GM19324 (cell line): ENCODE measurements around the gene AGBL1.

Experiments
- ATAC-seq: cut with Tn5 transposase; IDR thresholded peaks from one replicate; pipeline ENCODE4 v1.9.1; 2021; ENCODE audit warnings: mild to moderate bottlenecking, moderate library complexity; ENCODE audit not compliant: unreplicated experiment, low FRiP score

Gene AGBL1

GRCh38 chr15:86558252-86558651 lies 478.6 kb downstream of the AGBL1 start:
- no peak for ATAC-seq

GRCh38 chr15:86558686-86559085 lies 479.0 kb downstream of the AGBL1 start:
- no peak for ATAC-seq

GRCh38 chr15:86568378-86568777 lies 488.7 kb downstream of the AGBL1 start:
- ATAC-seq = no peak

GRCh38 chr15:86570738-86571137 lies 491.1 kb downstream of the AGBL1 start:
- ATAC-seq = no peak

- no peak for ATAC-seq
Measured at GRCh38 chr15:86571873-86572272, 492.2 kb downstream of the AGBL1 start.

- no peak for ATAC-seq
Measured at GRCh38 chr15:86572368-86572841, 492.7 kb downstream of the AGBL1 start.

- ATAC-seq = no peak
Measured at GRCh38 chr15:86573476-86573875, 493.8 kb downstream of the AGBL1 start.

- ATAC-seq = no peak
Measured at GRCh38 chr15:86588413-86588812, 508.7 kb downstream of the AGBL1 start.

- no peak for ATAC-seq
Measured at GRCh38 chr15:86590461-86590860, 510.8 kb downstream of the AGBL1 start.

GRCh38 chr15:86591158-86591557 lies 511.5 kb downstream of the AGBL1 start:
- no peak for ATAC-seq

- ATAC-seq = no peak
Measured at GRCh38 chr15:86591994-86592735, 512.5 kb downstream of the AGBL1 start.

- ATAC-seq = no peak
Measured at GRCh38 chr15:86595741-86596140, 516.1 kb downstream of the AGBL1 start.

- ATAC-seq = no peak
Measured at GRCh38 chr15:86603466-86603865, 523.8 kb downstream of the AGBL1 start.

- ATAC-seq = no peak
Measured at GRCh38 chr15:86608461-86609205, 529.0 kb downstream of the AGBL1 start.

- ATAC-seq = no peak
Measured at GRCh38 chr15:86609275-86609674, 529.6 kb downstream of the AGBL1 start.

GRCh38 chr15:86610038-86610437 lies 530.4 kb downstream of the AGBL1 start:
- no peak for ATAC-seq

GRCh38 chr15:86611417-86612040 lies 531.9 kb downstream of the AGBL1 start:
- ATAC-seq = no peak

- no peak for ATAC-seq
Measured at GRCh38 chr15:86615411-86615810, 535.7 kb downstream of the AGBL1 start.

GRCh38 chr15:86615816-86616215 lies 536.1 kb downstream of the AGBL1 start:
- no peak for ATAC-seq

- no peak for ATAC-seq
Measured at GRCh38 chr15:86616771-86617170, 537.1 kb downstream of the AGBL1 start.

GRCh38 chr15:86620157-86620556 lies 540.5 kb downstream of the AGBL1 start:
- ATAC-seq = no peak
